ENCODE results near the gene DRAXIN.

DNA sequence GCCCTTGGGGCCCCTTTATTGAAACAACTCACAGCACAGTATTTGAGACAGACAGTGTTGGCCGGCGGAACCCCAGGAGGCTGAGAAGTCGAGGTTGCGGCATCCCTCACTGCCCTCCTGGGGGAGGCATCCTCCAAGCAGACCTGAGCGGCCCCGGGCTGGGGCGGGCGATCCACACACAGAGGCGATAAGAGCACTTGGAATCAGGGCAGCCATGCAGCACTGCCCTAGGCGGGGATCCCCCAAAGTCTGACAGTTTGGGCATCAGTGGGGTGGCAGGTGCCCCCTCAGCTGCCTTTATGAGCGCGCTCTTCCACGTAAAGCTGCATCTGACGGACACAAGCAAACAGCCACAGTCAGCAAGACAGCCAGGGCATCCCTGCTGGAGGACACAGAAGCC is 17.0 kb upstream of the DRAXIN start:
- TF ChIP-seq POLR2A (IDR thresholded peaks at IDR 0.05; ENCODE audit: low read depth): no peak
- TF ChIP-seq, protein P1, sequence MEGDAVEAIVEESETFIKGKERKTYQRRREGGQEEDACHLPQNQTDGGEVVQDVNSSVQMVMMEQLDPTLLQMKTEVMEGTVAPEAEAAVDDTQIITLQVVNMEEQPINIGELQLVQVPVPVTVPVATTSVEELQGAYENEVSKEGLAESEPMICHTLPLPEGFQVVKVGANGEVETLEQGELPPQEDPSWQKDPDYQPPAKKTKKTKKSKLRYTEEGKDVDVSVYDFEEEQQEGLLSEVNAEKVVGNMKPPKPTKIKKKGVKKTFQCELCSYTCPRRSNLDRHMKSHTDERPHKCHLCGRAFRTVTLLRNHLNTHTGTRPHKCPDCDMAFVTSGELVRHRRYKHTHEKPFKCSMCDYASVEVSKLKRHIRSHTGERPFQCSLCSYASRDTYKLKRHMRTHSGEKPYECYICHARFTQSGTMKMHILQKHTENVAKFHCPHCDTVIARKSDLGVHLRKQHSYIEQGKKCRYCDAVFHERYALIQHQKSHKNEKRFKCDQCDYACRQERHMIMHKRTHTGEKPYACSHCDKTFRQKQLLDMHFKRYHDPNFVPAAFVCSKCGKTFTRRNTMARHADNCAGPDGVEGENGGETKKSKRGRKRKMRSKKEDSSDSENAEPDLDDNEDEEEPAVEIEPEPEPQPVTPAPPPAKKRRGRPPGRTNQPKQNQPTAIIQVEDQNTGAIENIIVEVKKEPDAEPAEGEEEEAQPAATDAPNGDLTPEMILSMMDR (IDR thresholded peaks at IDR 0.05): no peak
- TF ChIP-seq POLR2AphosphoS5 (IDR thresholded peaks at IDR 0.05): no peak
